GM12878 (cell line): Measurements from ENCODE around the gene TRIM38. TPM values are rescaled to one million over a fixed set of nuclear protein-coding genes. Genes with fewer than 3 reads are reported as not detected.

Experiments
- ATAC-seq: fragments of 200-7000 bp; cut with Tn5 transposase; 3 replicates; pipeline ENCODE4 v1.9.1; 2020; ENCODE audit warnings: mild to moderate bottlenecking, moderate library complexity
- BruUV-seq: library from RNA; stranded (reverse); fragments of 400-500 nt; replicated peaks from 2 replicates; lab custom pipeline; 2021; lab: Mats Ljungman, UMichigan
- CTCF ChIA-PET: fragments of 300-600 bp; sonication (Branson Sonifier 250); formaldehyde crosslinking; extraction: SDS; loops from one replicate; lab custom pipeline; 2021; ENCODE audit warnings: inconsistent platforms; lab: Yijun Ruan, JAX
- POLR2A ChIA-PET: fragments of 350-600 bp; formaldehyde crosslinking; extraction: SDS; loops from one replicate; lab custom pipeline; 2021; ENCODE audit warnings: inconsistent platforms; lab: Charles Lee
- RAD21 ChIA-PET: fragments of 300-600 bp; sonication (Branson Sonifier 250); formaldehyde crosslinking; loops from one replicate; lab custom pipeline; 2023; ENCODE audit warnings: antibody characterized with exemption; ENCODE audit not compliant: unreplicated experiment; lab: Charles Lee
- SMC1A ChIA-PET: fragments of 300-600 bp; sonication (Branson Sonifier 250); formaldehyde crosslinking; loops from one replicate; lab custom pipeline; 2023; ENCODE audit not compliant: unreplicated experiment, uncharacterized antibody; lab: Charles Lee
- DNase-seq: peaks from one replicate; pipeline ENCODE4 v3.0.0-alpha.2; 2011; ENCODE audit warnings: low read depth, low spot score
- FAIRE-seq: peaks from 3 replicates; lab custom pipeline; 2011; peaks lifted over from hg19 to GRCh38; lab: Jason Lieb, UNC
- H2AFZ ChIP-seq: 2 replicates; pipeline ENCODE4 v1.6.0; 2011; ENCODE audit warnings: low read depth, low read length, control low read depth; ENCODE audit not compliant: control insufficient read depth
- H3K27ac ChIP-seq: 2 replicates; pipeline ENCODE4 v1.5.1; 2011; ENCODE audit warnings: control low read depth; ENCODE audit not compliant: control insufficient read depth, insufficient read depth
- H3K27me3 ChIP-seq, 2 experiments: replicated peaks in 1 of 2; 2 replicates each; pipeline versions ENCODE4 v1.6.0 to v1.6.1; 2011; ENCODE audit warnings: low read length in 1 of 2; ENCODE audit not compliant: control insufficient read depth in 2 of 2, insufficient read depth in 2 of 2
- H3K36me3 ChIP-seq, 2 experiments: 2 replicates each; pipeline ENCODE4 v1.5.1; 2011; ENCODE audit warnings: low read length in 1 of 2; ENCODE audit not compliant: control insufficient read depth in 2 of 2, insufficient read depth in 2 of 2
- H3K4me1 ChIP-seq: 2 replicates; pipeline ENCODE4 v1.6.1; 2011; ENCODE audit warnings: mild to moderate bottlenecking, low read length, moderate library complexity, mixed read lengths; ENCODE audit not compliant: control insufficient read depth, insufficient read depth
- H3K4me2 ChIP-seq: 2 replicates; pipeline ENCODE4 v1.6.0; 2011; ENCODE audit warnings: control low read depth; ENCODE audit not compliant: control insufficient read depth, insufficient read depth
- H3K4me3 ChIP-seq: fragments of 200-600 bp; sonication (generic); 2 replicates; pipeline ENCODE4 v1.5.1; 2016
- H3K79me2 ChIP-seq: 2 replicates; pipeline ENCODE4 v1.6.0; 2011; ENCODE audit warnings: low read length; ENCODE audit not compliant: control insufficient read depth, insufficient read depth
- H3K9ac ChIP-seq: 2 replicates; pipeline ENCODE4 v1.8.0; 2011; ENCODE audit warnings: low read length, control low read depth, mixed read lengths; ENCODE audit not compliant: control insufficient read depth, insufficient read depth
- H3K9me3 ChIP-seq: replicated peaks from 3 replicates; pipeline ENCODE4 v1.5.1; 2011; ENCODE audit warnings: mild to moderate bottlenecking, low read length; ENCODE audit not compliant: control insufficient read depth, insufficient read depth
- H4K20me1 ChIP-seq: 2 replicates; pipeline ENCODE4 v1.6.0; 2011; ENCODE audit not compliant: control insufficient read depth, insufficient read depth
- GABPA ChIP-seq: IDR thresholded peaks from 2 replicates; pipeline ENCODE4 v1.6.1; 2014; ENCODE audit warnings: antibody characterized with exemption, low read depth, mild to moderate bottlenecking, inconsistent platforms
- WGBS: methylation state at CpG from one replicate; pipeline ENCODE4 v1.1.6; 2016; ENCODE audit warnings: low lambda C conversion rate; ENCODE audit not compliant: insufficient replicate concordance, insufficient coverage; ENCODE audit errors: missing lambda C conversion rate; 5-methylcytosine and 5-hydroxymethylcytosine counted together
- in situ Hi-C: fragments of 300-500 bp; cut with MboI; formaldehyde crosslinking; loops from 9 replicates; pipeline ENCODE4 v1.14.3; 2018; ENCODE audit warnings: mixed read lengths
- intact Hi-C: fragments of 100-400 bp; cut with micrococcal nuclease; formaldehyde crosslinking; loops from one replicate; pipeline ENCODE4 v1.14.2; 2022; ENCODE audit not compliant: unreplicated experiment
- polyA plus RNA-seq, 11 experiments: library from polyadenylated mRNA; depleted of rRNA in 4 of 11; unstranded in 6 of 11; stranded (reverse) in 5 of 11; fragments of >200 nt; fragmentation: Nextera tagmentation in 4 of 11; fragmentation: Illumina TruSeq in 1 of 11; extraction: Ambion mirVana in 4 of 11; extraction: Trizol in 1 of 11; gene quantifications; 1 replicate in 1 of 11; 2 replicates in 10 of 11; pipeline versions ENCODE4 v1.2.1 to v1.2.3, GENCODE V29; 2011 to 2016; ENCODE audit warnings: inconsistent platforms in 2 of 11, missing spikeins in 2 of 11, low read depth in 1 of 11
- small RNA-seq: library from RNA; depleted of rRNA; stranded (forward); fragments of <200 nt; gene quantifications from one replicate; pipeline ENCODE3, GENCODE V24; 2014
- total RNA-seq, 4 experiments: library from RNA; depleted of rRNA in 3 of 4; stranded (reverse); fragments of >200 nt in 3 of 4; fragmentation: Illumina TruSeq in 1 of 4; extraction: Trizol in 1 of 4; gene quantifications; 2 replicates each; pipeline versions ENCODE4 v1.2.1 to v1.2.3, GENCODE V29; 2013 to 2021
- TF ChIP-seq, protein P1 (sequence below): fragments of 450-650 bp; formaldehyde crosslinking; IDR thresholded peaks from 2 replicates; pipeline ENCODE4 v1.4.0; 2020; ENCODE audit warnings: mild to moderate bottlenecking, moderate library complexity
- TF ChIP-seq, protein P2 (sequence below): fragments of 450-650 bp; IDR thresholded peaks from 2 replicates; pipeline ENCODE4 v1.6.1; 2016; ENCODE audit warnings: mild to moderate bottlenecking
- TF ChIP-seq, protein P3 (sequence below): fragments of 450-650 bp; IDR thresholded peaks from 2 replicates; pipeline ENCODE4 v1.6.1; 2017; ENCODE audit warnings: mild to moderate bottlenecking, moderate library complexity

TRIM38 gene
- total and polyA plus RNA-seq, 10 of the 15 experiments (the other 5 are each of a cell fraction or from before 2014, with no cell fraction given), result 4.5 to 14.7 (median 11.1) TPM

DNA sequence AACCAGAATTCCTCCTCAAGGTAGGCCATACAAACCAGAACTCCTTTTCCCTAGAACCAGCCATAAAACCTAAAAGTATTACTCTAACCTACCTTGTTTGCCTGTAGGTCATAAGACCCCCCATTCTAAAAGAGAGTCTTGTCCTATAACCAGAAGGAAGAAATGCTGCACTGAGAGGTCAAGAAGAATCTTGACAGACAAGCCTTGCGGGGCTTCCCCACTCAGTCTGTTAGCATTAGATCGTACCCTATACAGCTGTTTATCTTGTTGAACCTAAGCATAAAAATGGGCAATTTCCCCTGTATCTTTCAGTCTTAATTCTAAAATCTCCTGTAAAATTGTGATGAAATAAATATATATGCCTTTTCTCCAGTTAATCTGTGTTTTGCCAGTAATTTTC lies 72.3 kb downstream of the TRIM38 start:
- no peaks in the 10 kb centered on the region for H3K27me3 ChIP-seq
- no peaks in the 10 kb centered on the region for H4K20me1 ChIP-seq
- intact Hi-C loops (loop anchor here (5.0 kb wide), 3 partner anchors 122 to 237 kb away; a partner anchor contains a TSS), in situ Hi-C loops (loop anchor here (5.0 kb wide), 3 partner anchors 1112 to 1857 kb away; a partner anchor contains a TSS)
- H2AFZ ChIP-seq, result no peak overlapping the region
- ChIA-PET POLR2A (interaction anchor here (1.3 to 9.8 kb wide), 2 partner anchors 9 to 10 kb away, joined by 3 to 128 read pairs; a partner anchor contains a TSS), SMC1A (no interaction called here), RAD21 (interaction anchor here (6.0 kb wide), 1 partner anchor 8 kb away, joined by 38 read pairs; a partner anchor contains a TSS), CTCF (no interaction called here)
- TF ChIP-seq, protein P1, sequence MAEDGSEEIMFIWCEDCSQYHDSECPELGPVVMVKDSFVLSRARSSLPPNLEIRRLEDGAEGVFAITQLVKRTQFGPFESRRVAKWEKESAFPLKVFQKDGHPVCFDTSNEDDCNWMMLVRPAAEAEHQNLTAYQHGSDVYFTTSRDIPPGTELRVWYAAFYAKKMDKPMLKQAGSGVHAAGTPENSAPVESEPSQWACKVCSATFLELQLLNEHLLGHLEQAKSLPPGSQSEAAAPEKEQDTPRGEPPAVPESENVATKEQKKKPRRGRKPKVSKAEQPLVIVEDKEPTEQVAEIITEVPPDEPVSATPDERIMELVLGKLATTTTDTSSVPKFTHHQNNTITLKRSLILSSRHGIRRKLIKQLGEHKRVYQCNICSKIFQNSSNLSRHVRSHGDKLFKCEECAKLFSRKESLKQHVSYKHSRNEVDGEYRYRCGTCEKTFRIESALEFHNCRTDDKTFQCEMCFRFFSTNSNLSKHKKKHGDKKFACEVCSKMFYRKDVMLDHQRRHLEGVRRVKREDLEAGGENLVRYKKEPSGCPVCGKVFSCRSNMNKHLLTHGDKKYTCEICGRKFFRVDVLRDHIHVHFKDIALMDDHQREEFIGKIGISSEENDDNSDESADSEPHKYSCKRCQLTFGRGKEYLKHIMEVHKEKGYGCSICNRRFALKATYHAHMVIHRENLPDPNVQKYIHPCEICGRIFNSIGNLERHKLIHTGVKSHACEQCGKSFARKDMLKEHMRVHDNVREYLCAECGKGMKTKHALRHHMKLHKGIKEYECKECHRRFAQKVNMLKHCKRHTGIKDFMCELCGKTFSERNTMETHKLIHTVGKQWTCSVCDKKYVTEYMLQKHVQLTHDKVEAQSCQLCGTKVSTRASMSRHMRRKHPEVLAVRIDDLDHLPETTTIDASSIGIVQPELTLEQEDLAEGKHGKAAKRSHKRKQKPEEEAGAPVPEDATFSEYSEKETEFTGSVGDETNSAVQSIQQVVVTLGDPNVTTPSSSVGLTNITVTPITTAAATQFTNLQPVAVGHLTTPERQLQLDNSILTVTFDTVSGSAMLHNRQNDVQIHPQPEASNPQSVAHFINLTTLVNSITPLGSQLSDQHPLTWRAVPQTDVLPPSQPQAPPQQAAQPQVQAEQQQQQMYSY (CRISPR knock-in tag), result no peak
- TF ChIP-seq, protein P2, sequence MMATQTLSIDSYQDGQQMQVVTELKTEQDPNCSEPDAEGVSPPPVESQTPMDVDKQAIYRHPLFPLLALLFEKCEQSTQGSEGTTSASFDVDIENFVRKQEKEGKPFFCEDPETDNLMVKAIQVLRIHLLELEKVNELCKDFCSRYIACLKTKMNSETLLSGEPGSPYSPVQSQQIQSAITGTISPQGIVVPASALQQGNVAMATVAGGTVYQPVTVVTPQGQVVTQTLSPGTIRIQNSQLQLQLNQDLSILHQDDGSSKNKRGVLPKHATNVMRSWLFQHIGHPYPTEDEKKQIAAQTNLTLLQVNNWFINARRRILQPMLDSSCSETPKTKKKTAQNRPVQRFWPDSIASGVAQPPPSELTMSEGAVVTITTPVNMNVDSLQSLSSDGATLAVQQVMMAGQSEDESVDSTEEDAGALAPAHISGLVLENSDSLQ, result peak; percentile 24; the same call in 1 of the 2 replicates
- no peak for TF ChIP-seq GABPA
- TF ChIP-seq, protein P3, sequence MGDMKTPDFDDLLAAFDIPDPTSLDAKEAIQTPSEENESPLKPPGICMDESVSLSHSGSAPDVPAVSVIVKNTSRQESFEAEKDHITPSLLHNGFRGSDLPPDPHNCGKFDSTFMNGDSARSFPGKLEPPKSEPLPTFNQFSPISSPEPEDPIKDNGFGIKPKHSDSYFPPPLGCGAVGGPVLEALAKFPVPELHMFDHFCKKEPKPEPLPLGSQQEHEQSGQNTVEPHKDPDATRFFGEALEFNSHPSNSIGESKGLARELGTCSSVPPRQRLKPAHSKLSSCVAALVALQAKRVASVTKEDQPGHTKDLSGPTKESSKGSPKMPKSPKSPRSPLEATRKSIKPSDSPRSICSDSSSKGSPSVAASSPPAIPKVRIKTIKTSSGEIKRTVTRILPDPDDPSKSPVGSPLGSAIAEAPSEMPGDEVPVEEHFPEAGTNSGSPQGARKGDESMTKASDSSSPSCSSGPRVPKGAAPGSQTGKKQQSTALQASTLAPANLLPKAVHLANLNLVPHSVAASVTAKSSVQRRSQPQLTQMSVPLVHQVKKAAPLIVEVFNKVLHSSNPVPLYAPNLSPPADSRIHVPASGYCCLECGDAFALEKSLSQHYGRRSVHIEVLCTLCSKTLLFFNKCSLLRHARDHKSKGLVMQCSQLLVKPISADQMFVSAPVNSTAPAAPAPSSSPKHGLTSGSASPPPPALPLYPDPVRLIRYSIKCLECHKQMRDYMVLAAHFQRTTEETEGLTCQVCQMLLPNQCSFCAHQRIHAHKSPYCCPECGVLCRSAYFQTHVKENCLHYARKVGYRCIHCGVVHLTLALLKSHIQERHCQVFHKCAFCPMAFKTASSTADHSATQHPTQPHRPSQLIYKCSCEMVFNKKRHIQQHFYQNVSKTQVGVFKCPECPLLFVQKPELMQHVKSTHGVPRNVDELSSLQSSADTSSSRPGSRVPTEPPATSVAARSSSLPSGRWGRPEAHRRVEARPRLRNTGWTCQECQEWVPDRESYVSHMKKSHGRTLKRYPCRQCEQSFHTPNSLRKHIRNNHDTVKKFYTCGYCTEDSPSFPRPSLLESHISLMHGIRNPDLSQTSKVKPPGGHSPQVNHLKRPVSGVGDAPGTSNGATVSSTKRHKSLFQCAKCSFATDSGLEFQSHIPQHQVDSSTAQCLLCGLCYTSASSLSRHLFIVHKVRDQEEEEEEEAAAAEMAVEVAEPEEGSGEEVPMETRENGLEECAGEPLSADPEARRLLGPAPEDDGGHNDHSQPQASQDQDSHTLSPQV, result no peak
- ATAC-seq (no peak), DNase-seq (no peak), FAIRE-seq (no peak)
- no peaks in the 10 kb centered on the region; the same call in 1 of the 2 replicates for H3K4me1 ChIP-seq
- H3K4me2 ChIP-seq, result no peak overlapping the region; the same call in 1 of the 2 replicates
- no peaks in the 10 kb centered on the region for H3K79me2 ChIP-seq
- no peaks in the 10 kb centered on the region for H3K36me3 ChIP-seq
- no peak overlapping the region for H3K9ac ChIP-seq
- H3K27ac ChIP-seq, result peak overlapping the region; percentile 83
- no peaks in the 10 kb centered on the region for H3K9me3 ChIP-seq
- no TSS peak for BruUV-seq
- WGBS, result 68% methylated on average over 2 of the region's 2 CpGs
- H3K4me3 ChIP-seq, result no peak overlapping the region

Small RNAs within 50 kb of the gene (small RNA-seq; reads per million reads assigned to genes)
- gene HIST1H1PS2, result not detected

Other genes starting within 250 kb of the TRIM38 start
- gene SLC17A4, start 208.1 kb upstream of the TRIM38 start, total RNA-seq (2014; rRNA removed), result not detected in 2 replicates
- not detected in 2 replicates for gene SLC17A4, start 208.1 kb upstream of the TRIM38 start, total RNA-seq (2014; rRNA removed; fragmentation: Illumina TruSeq; extraction: Trizol)
- 0.05 TPM in 1 of 2 replicates, not detected in the other for gene SLC17A4, start 208.1 kb upstream of the TRIM38 start, total RNA-seq (2021)
- gene SLC17A4, start 208.1 kb upstream of the TRIM38 start, polyA plus RNA-seq (2011; rRNA removed), result not detected in 2 replicates
- gene SLC17A4, start 208.1 kb upstream of the TRIM38 start, polyA plus RNA-seq (2014; fragmentation: Illumina TruSeq; extraction: Trizol), result not detected in 2 replicates
- gene SLC17A4, start 208.1 kb upstream of the TRIM38 start, polyA plus RNA-seq (2014; fragmentation: Nextera tagmentation; extraction: Ambion mirVana), result not detected
- not detected in 2 replicates for gene SLC17A4, start 208.1 kb upstream of the TRIM38 start, polyA plus RNA-seq (2014; rRNA removed)
- gene SLC17A4, start 208.1 kb upstream of the TRIM38 start, polyA plus RNA-seq (2016; fragmentation: Nextera tagmentation; extraction: Ambion mirVana), result not detected
- gene SLC17A1, start 130.8 kb upstream of the TRIM38 start, total RNA-seq (2014; rRNA removed), result not detected in 2 replicates
- gene SLC17A1, start 130.8 kb upstream of the TRIM38 start, total RNA-seq (2014; rRNA removed; fragmentation: Illumina TruSeq; extraction: Trizol), result not detected in 2 replicates
- gene SLC17A1, start 130.8 kb upstream of the TRIM38 start, total RNA-seq (2021), result not detected in 2 replicates
- not detected in 2 replicates for gene SLC17A1, start 130.8 kb upstream of the TRIM38 start, polyA plus RNA-seq (2011; rRNA removed)
- gene SLC17A1, start 130.8 kb upstream of the TRIM38 start, polyA plus RNA-seq (2014; fragmentation: Illumina TruSeq; extraction: Trizol), result not detected in 2 replicates
- not detected for gene SLC17A1, start 130.8 kb upstream of the TRIM38 start, polyA plus RNA-seq (2014; fragmentation: Nextera tagmentation; extraction: Ambion mirVana)
- not detected in 2 replicates for gene SLC17A1, start 130.8 kb upstream of the TRIM38 start, polyA plus RNA-seq (2014; rRNA removed)
- not detected for gene SLC17A1, start 130.8 kb upstream of the TRIM38 start, polyA plus RNA-seq (2016; fragmentation: Nextera tagmentation; extraction: Ambion mirVana)
- not detected in 2 replicates for gene SLC17A3, start 88.6 kb upstream of the TRIM38 start, total RNA-seq (2014; rRNA removed)
- not detected in 2 replicates for gene SLC17A3, start 88.6 kb upstream of the TRIM38 start, total RNA-seq (2014; rRNA removed; fragmentation: Illumina TruSeq; extraction: Trizol)
- not detected in 2 replicates for gene SLC17A3, start 88.6 kb upstream of the TRIM38 start, total RNA-seq (2021)
- not detected in 2 replicates for gene SLC17A3, start 88.6 kb upstream of the TRIM38 start, polyA plus RNA-seq (2011; rRNA removed)
- gene SLC17A3, start 88.6 kb upstream of the TRIM38 start, polyA plus RNA-seq (2014; fragmentation: Illumina TruSeq; extraction: Trizol), result not detected in 2 replicates
- gene SLC17A3, start 88.6 kb upstream of the TRIM38 start, polyA plus RNA-seq (2014; fragmentation: Nextera tagmentation; extraction: Ambion mirVana), result not detected
- not detected in 2 replicates for gene SLC17A3, start 88.6 kb upstream of the TRIM38 start, polyA plus RNA-seq (2014; rRNA removed)
- not detected for gene SLC17A3, start 88.6 kb upstream of the TRIM38 start, polyA plus RNA-seq (2016; fragmentation: Nextera tagmentation; extraction: Ambion mirVana)
- not detected in 2 replicates for gene SLC17A2, start 32.1 kb upstream of the TRIM38 start, total RNA-seq (2014; rRNA removed)
- gene SLC17A2, start 32.1 kb upstream of the TRIM38 start, total RNA-seq (2014; rRNA removed; fragmentation: Illumina TruSeq; extraction: Trizol), result not detected in 2 replicates
- gene SLC17A2, start 32.1 kb upstream of the TRIM38 start, total RNA-seq (2021), result not detected in 2 replicates
- not detected in 2 replicates for gene SLC17A2, start 32.1 kb upstream of the TRIM38 start, polyA plus RNA-seq (2011; rRNA removed)
- not detected in 2 replicates for gene SLC17A2, start 32.1 kb upstream of the TRIM38 start, polyA plus RNA-seq (2014; fragmentation: Illumina TruSeq; extraction: Trizol)
- not detected for gene SLC17A2, start 32.1 kb upstream of the TRIM38 start, polyA plus RNA-seq (2014; fragmentation: Nextera tagmentation; extraction: Ambion mirVana)
- gene SLC17A2, start 32.1 kb upstream of the TRIM38 start, polyA plus RNA-seq (2014; rRNA removed), result not detected in 2 replicates
- not detected for gene SLC17A2, start 32.1 kb upstream of the TRIM38 start, polyA plus RNA-seq (2016; fragmentation: Nextera tagmentation; extraction: Ambion mirVana)
- 1.5 and 2.1 TPM in 2 replicates for gene HFE, start 124.6 kb downstream of the TRIM38 start, total RNA-seq (2014; rRNA removed)
- 1.9 and 2.3 TPM in 2 replicates for gene HFE, start 124.6 kb downstream of the TRIM38 start, total RNA-seq (2014; rRNA removed; fragmentation: Illumina TruSeq; extraction: Trizol)
- 2.3 and 3.2 TPM in 2 replicates for gene HFE, start 124.6 kb downstream of the TRIM38 start, total RNA-seq (2021)
- 5.9 TPM in 2 replicates for gene HFE, start 124.6 kb downstream of the TRIM38 start, polyA plus RNA-seq (2011; rRNA removed)
- gene HFE, start 124.6 kb downstream of the TRIM38 start, polyA plus RNA-seq (2014; fragmentation: Illumina TruSeq; extraction: Trizol), result 2.2 and 5.1 TPM in 2 replicates
- gene HFE, start 124.6 kb downstream of the TRIM38 start, polyA plus RNA-seq (2014; fragmentation: Nextera tagmentation; extraction: Ambion mirVana), result 1 to 10 TPM in 1 of 2 experiments, under 1 TPM in 1; 0.52 to 1.2 TPM
- gene HFE, start 124.6 kb downstream of the TRIM38 start, polyA plus RNA-seq (2014; rRNA removed), result 2.2 and 3.0 TPM in 2 replicates
- 1 to 10 TPM; 1.3 to 1.5 TPM for gene HFE, start 124.6 kb downstream of the TRIM38 start, polyA plus RNA-seq (2016; fragmentation: Nextera tagmentation; extraction: Ambion mirVana)